Testis (tissue), 3 donors: Measurements from ENCODE around the gene KCNG4. TPM values are rescaled to one million over a fixed set of nuclear protein-coding genes. Genes with fewer than 3 reads are reported as not detected.
A peak's percentile ranks its signal among the peaks of the same experiment; 100 is the strongest.

Experiments
- DNase-seq: peaks from one replicate; pipeline ENCODE4 v3.0.0-alpha.2; 2019
- H3K27ac ChIP-seq, 2 donors: fragments of 200-600 bp; sonication (generic); one replicate each; pipeline ENCODE4 v1.5.1; 2019
- H3K27me3 ChIP-seq: fragments of 200-600 bp; sonication (generic); one replicate; pipeline ENCODE4 v1.5.1; 2019
- H3K36me3 ChIP-seq: fragments of 200-600 bp; sonication (generic); one replicate; pipeline ENCODE4 v1.5.1; 2017; ENCODE audit warnings: low read depth; ENCODE audit errors: missing control alignments
- H3K4me1 ChIP-seq: fragments of 200-600 bp; sonication (generic); one replicate; pipeline ENCODE4 v1.5.1; 2019
- H3K4me3 ChIP-seq, 2 donors: fragments of 200-600 bp; sonication (generic); one replicate each; pipeline ENCODE4 v1.5.1; 2017 to 2019
- H3K9me3 ChIP-seq: fragments of 200-600 bp; sonication (generic); one replicate; pipeline ENCODE4 v1.5.1; 2017
- CTCF ChIP-seq, 3 experiments: fragments of 450-650 bp in 2 of 3; fragments of 200-600 bp in 1 of 3; sonication (generic) in 1 of 3; IDR thresholded peaks; one replicate each; pipeline ENCODE4 v1.5.1; 2016 to 2019; ENCODE audit warnings: antibody characterized with exemption in 3 of 3, mild to moderate bottlenecking in 2 of 3, moderate library complexity in 1 of 3
- POLR2A ChIP-seq: fragments of 450-650 bp; IDR thresholded peaks from one replicate; pipeline ENCODE4 v1.6.1; 2017; ENCODE audit warnings: antibody characterized with exemption, mild to moderate bottlenecking, moderate library complexity
- WGBS, 2 donors: methylation state at CpG; one replicate each; pipeline ENCODE4 v1.1.5; 2018; 5-methylcytosine and 5-hydroxymethylcytosine counted together
- intact Hi-C: fragments of 100-400 bp; cut with DNase I; formaldehyde crosslinking; loops from one replicate; pipeline ENCODE4 v1.15.1; 2023; ENCODE audit warnings: low total_unique reads
- polyA plus RNA-seq: library from polyadenylated mRNA; stranded (reverse); fragments of 350-450 nt; fragmentation: Illumina TruSeq; extraction: RNeasy Lipid Tissue Mini Kit (QIAGEN cat#74804); gene quantifications from one replicate; pipeline ENCODE4 v1.2.3, GENCODE V29; 2014; ENCODE audit warnings: low read depth, low replicate concordance; ENCODE audit not compliant: insufficient read depth
- total RNA-seq, 2 donors: library from RNA; depleted of rRNA; stranded (reverse); fragments of >200 nt; gene quantifications; one replicate each; pipeline ENCODE4 v1.2.3, GENCODE V29; 2016

KCNG4 gene
- total and polyA plus RNA-seq, 3 donors from 2014 or later, result 0.06 to 0.08 TPM; not detected in 1

DNA sequence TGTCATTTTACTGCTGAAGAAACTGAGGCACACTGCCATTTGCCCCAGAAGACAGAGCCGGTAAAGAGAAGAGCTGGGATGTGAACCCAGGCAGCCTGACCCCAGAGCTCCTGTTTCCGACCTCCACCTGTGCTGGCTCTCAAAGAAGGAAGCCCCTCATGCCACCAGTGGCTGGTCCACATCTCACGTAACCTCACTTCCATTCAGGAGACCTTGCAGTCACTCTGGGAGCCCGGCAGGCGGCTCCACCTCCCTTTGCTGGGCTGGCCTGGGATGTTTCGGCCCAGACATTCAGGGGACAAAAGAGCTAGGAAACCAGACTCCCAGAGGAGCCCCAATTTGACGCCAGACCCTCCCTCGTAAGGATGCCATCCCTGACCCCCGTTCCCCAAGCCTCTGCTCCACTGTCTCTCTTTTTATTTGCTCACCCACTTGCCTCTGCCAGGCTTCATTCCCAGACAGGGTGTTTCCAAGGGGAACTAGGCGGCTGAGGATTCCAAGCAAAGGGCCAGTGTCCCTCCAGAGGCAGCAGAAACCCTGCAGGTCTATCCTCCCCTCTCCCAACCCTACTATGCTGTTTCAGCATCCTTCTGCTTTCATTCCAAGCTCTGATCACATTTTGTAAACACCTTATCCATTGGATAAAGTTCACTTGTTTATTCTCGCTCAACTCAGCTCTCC lies 55.8 kb downstream of the KCNG4 start:
- intact Hi-C loops, result loop anchor here (10.0 kb wide), 1 partner anchor 219 kb away; the partner anchor contains the start of gene NECAB2
- H3K4me3 ChIP-seq, result no peak overlapping the region
- peaks cover 30% of the 10 kb centered on the region for H3K4me1 ChIP-seq
- no peaks in the 10 kb centered on the region for H3K27me3 ChIP-seq
- H3K36me3 ChIP-seq, result no peaks in the 10 kb centered on the region
- H3K9me3 ChIP-seq, result no peaks in the 10 kb centered on the region
- DNase-seq, result no peak
- TF ChIP-seq CTCF (IDR thresholded peaks at IDR 0.05), result peak in 2 of 3 experiments; percentile 17 to 38
- TF ChIP-seq POLR2A, result no peak
- peak overlapping the region; percentile 33 to 50 for H3K27ac ChIP-seq
- WGBS, 2 donors, result 74 to 82% methylated on average over 10 to 11 of the region's 11 CpGs

- no peak for TF ChIP-seq POLR2A
- TF ChIP-seq CTCF (IDR thresholded peaks at IDR 0.05), result no peak
- 71 to 90% methylated on average over 5 of the region's 5 CpGs for WGBS, 2 donors
- H3K27me3 ChIP-seq, result no peaks in the 10 kb centered on the region
- no peak for DNase-seq
- intact Hi-C loops, result loop anchor here (10.0 kb wide), 1 partner anchor 219 kb away; the partner anchor contains the start of gene NECAB2
- no peaks in the 10 kb centered on the region for H3K36me3 ChIP-seq
- H3K27ac ChIP-seq, result peak overlapping the region in 1 of 2 donors; percentile 33
- H3K4me1 ChIP-seq, result peaks cover 30% of the 10 kb centered on the region
- no peak overlapping the region for H3K4me3 ChIP-seq
- H3K9me3 ChIP-seq, result no peaks in the 10 kb centered on the region
These were observed 56.3 kb downstream of the KCNG4 start for GRCh38 chr16:84183572-84183875.

- Histone ChIP-seq H3K9me3 (no peaks in the 10 kb centered on the region), H3K4me3 (no peak overlapping the region), H3K4me1 (peaks cover 32% of the 10 kb centered on the region), H3K27ac (no peak overlapping the region), H3K36me3 (no peaks in the 10 kb centered on the region), H3K27me3 (no peaks in the 10 kb centered on the region)
- intact Hi-C loops, result loop anchor here (10.0 kb wide), 1 partner anchor 218 kb away; the partner anchor contains the start of gene NECAB2
- no peak for DNase-seq
- TF ChIP-seq POLR2A (no peak), CTCF (IDR thresholded peaks at IDR 0.05) (no peak)
- WGBS, 2 donors, result 95 to 96% methylated on average over 26 of the region's 26 CpGs
These were observed 56.9 kb downstream of the KCNG4 start for GRCh38 chr16:84182680-84183571.

GRCh38 chr16:84182104-84182503 lies 57.7 kb downstream of the KCNG4 start:
- intact Hi-C loops, result loop anchor here (10.0 kb wide), 1 partner anchor 217 kb away; the partner anchor contains the start of gene NECAB2
- no peaks in the 10 kb centered on the region for H3K27me3 ChIP-seq
- H3K27ac ChIP-seq, result no peak overlapping the region
- H3K4me1 ChIP-seq, result peaks cover 40% of the 10 kb centered on the region
- 90 to 97% methylated on average over 12 to 14 of the region's 18 CpGs for WGBS, 2 donors
- no peak overlapping the region for H3K4me3 ChIP-seq
- DNase-seq, result no peak
- no peak for TF ChIP-seq POLR2A
- no peak for TF ChIP-seq CTCF (IDR thresholded peaks at IDR 0.05)
- no peaks in the 10 kb centered on the region for H3K36me3 ChIP-seq
- H3K9me3 ChIP-seq, result no peaks in the 10 kb centered on the region
